GM23338 (cell line): ENCODE results near the gene NOC2L. TPM values are rescaled to one million over a fixed set of nuclear protein-coding genes. Genes with fewer than 3 reads are reported as not detected.

Source experiments
- ATAC-seq: fragments of 200-7000 bp; cut with Tn5 transposase; 3 replicates; pipeline ENCODE4 v1.9.1; 2020
- DNase-seq: peaks from one replicate; pipeline ENCODE4 v3.0.0-alpha.2; 2015; ENCODE audit warnings: low spot score
- H2AFZ ChIP-seq: fragments of 200-600 bp; sonication (generic); 2 replicates; pipeline ENCODE4 v1.8.0; 2016; ENCODE audit warnings: antibody characterized with exemption, mild to moderate bottlenecking, moderate library complexity
- H3F3A ChIP-seq: fragments of 200-600 bp; sonication (generic); replicated peaks from 2 replicates; pipeline ENCODE4 v1.8.0; 2017; ENCODE audit warnings: antibody characterized with exemption, mixed run types, low read depth
- H3K27ac ChIP-seq: fragments of 200-600 bp; sonication (generic); 2 replicates; pipeline ENCODE4 v1.6.1; 2016; ENCODE audit warnings: low read depth
- H3K27me3 ChIP-seq: fragments of 200-600 bp; sonication (generic); 2 replicates; pipeline ENCODE4 v1.8.0; 2016; ENCODE audit warnings: mild to moderate bottlenecking, mixed run types, moderate library complexity; ENCODE audit not compliant: insufficient read depth
- H3K36me3 ChIP-seq: fragments of 200-600 bp; sonication (generic); 2 replicates; pipeline ENCODE4 v1.8.0; 2016; ENCODE audit warnings: mild to moderate bottlenecking; ENCODE audit not compliant: insufficient read depth
- H3K4me1 ChIP-seq: fragments of 200-600 bp; sonication (generic); 2 replicates; pipeline ENCODE4 v1.8.0; 2016; ENCODE audit warnings: mild to moderate bottlenecking, moderate library complexity; ENCODE audit not compliant: insufficient read depth
- H3K4me2 ChIP-seq: fragments of 200-600 bp; sonication (generic); 2 replicates; pipeline ENCODE4 v1.7.1; 2017; ENCODE audit warnings: mixed run types
- H3K4me3 ChIP-seq: fragments of 200-600 bp; sonication (generic); 2 replicates; pipeline ENCODE4 v1.6.1; 2016; ENCODE audit warnings: mixed run types
- H3K79me2 ChIP-seq: fragments of 200-600 bp; sonication (generic); replicated peaks from 2 replicates; pipeline ENCODE4 v1.8.0; 2017; ENCODE audit warnings: mild to moderate bottlenecking; ENCODE audit not compliant: insufficient read depth
- H3K9me2 ChIP-seq: fragments of 200-600 bp; sonication (generic); 2 replicates; pipeline ENCODE4 v1.8.0; 2017; ENCODE audit not compliant: insufficient read depth
- H4K20me1 ChIP-seq: fragments of 200-600 bp; sonication (generic); replicated peaks from 2 replicates; pipeline ENCODE4 v1.8.0; 2017; ENCODE audit warnings: mild to moderate bottlenecking; ENCODE audit not compliant: insufficient read depth
- H3K27ac Mint-ChIP-seq: 2 replicates; pipeline ENCODE4 v1.8.0; 2020; ENCODE audit warnings: inconsistent platforms, mild to moderate bottlenecking, moderate library complexity, mixed read lengths
- H3K27me3 Mint-ChIP-seq: 3 replicates; pipeline ENCODE4 v1.8.0; 2022; ENCODE audit warnings: low read depth, mild to moderate bottlenecking, moderate library complexity, mixed read lengths, inconsistent platforms; ENCODE audit not compliant: insufficient read depth, poor library complexity
- H3K36me3 Mint-ChIP-seq: 3 replicates; pipeline ENCODE4 v1.8.0; 2021; ENCODE audit warnings: low read depth, mild to moderate bottlenecking, inconsistent platforms, moderate library complexity, mixed read lengths
- H3K4me1 Mint-ChIP-seq: 3 replicates; pipeline ENCODE4 v1.8.0; 2020; ENCODE audit warnings: mild to moderate bottlenecking, inconsistent platforms, mixed read lengths
- H3K4me3 Mint-ChIP-seq: 3 replicates; pipeline ENCODE4 v1.8.0; 2021; ENCODE audit warnings: moderate library complexity, mild to moderate bottlenecking, inconsistent platforms, mixed read lengths
- H3K9me3 Mint-ChIP-seq: 3 replicates; pipeline ENCODE4 v1.8.0; 2020; ENCODE audit warnings: moderate library complexity, mild to moderate bottlenecking, inconsistent platforms, mixed read lengths
- ETS1 ChIP-seq: IDR thresholded peaks from 2 replicates; pipeline ENCODE4 v1.6.1; 2016; ENCODE audit warnings: antibody characterized with exemption
- EZH2 ChIP-seq: fragments of 200-600 bp; sonication (generic); IDR thresholded peaks from one replicate; pipeline ENCODE4 v1.8.0; 2017; ENCODE audit warnings: antibody characterized with exemption, mild to moderate bottlenecking, low read depth; ENCODE audit not compliant: unreplicated experiment
- EZH2phosphoT487 ChIP-seq: fragments of 200-600 bp; sonication (generic); IDR thresholded peaks from one replicate; pipeline ENCODE4 v1.8.1; 2018; ENCODE audit warnings: antibody characterized with exemption; ENCODE audit not compliant: unreplicated experiment
- NANOG ChIP-seq: IDR thresholded peaks from 2 replicates; pipeline ENCODE4 v1.6.1; 2016; ENCODE audit warnings: antibody characterized with exemption, borderline replicate concordance
- POLR2AphosphoS5 ChIP-seq: IDR thresholded peaks from 2 replicates; pipeline ENCODE4 v1.6.1; 2016; ENCODE audit warnings: antibody characterized with exemption, low read depth
- REST ChIP-seq: IDR thresholded peaks from one replicate; pipeline ENCODE4 v1.6.1; 2018; ENCODE audit warnings: antibody characterized with exemption; ENCODE audit not compliant: unreplicated experiment
- STAT1 ChIP-seq: IDR thresholded peaks from one replicate; pipeline ENCODE4 v1.6.1; 2016; ENCODE audit warnings: antibody characterized with exemption; ENCODE audit not compliant: unreplicated experiment
- ZNF114 ChIP-seq: fragments of 250-450 bp; sonication (Bioruptor Pico); IDR thresholded peaks from 2 replicates; pipeline ENCODE4 v1.5.0; 2020; ENCODE audit warnings: mild to moderate bottlenecking, moderate library complexity
- ZNF331 ChIP-seq: fragments of 250-450 bp; sonication (Bioruptor Pico); IDR thresholded peaks from 2 replicates; pipeline ENCODE4 v1.5.0; 2020; ENCODE audit warnings: low read depth, mild to moderate bottlenecking, moderate library complexity
- polyA plus RNA-seq: library from polyadenylated mRNA; unstranded; fragments of >200 nt; fragmentation: Nextera tagmentation; extraction: Ambion mirVana; gene quantifications from 2 replicates; pipeline ENCODE4 v1.2.1, GENCODE V29; 2016
- total RNA-seq: library from RNA; depleted of rRNA; stranded (reverse); fragments of >200 nt; shearing (Covaris generic); gene quantifications from 2 replicates; pipeline ENCODE4 v1.2.3, GENCODE V29; 2014
- TF ChIP-seq, protein P1 (sequence below): fragments of 250-450 bp; sonication (Bioruptor Pico); IDR thresholded peaks from 2 replicates; pipeline ENCODE4 v1.5.0; 2020; ENCODE audit warnings: mild to moderate bottlenecking, moderate library complexity
- TF ChIP-seq, protein P2 (sequence below), 2 experiments: fragments of 200-600 bp in 1 of 2; sonication (generic) in 1 of 2; conservative IDR thresholded peaks; 2 replicates each; pipeline versions ENCODE4 v1.5.1 to v1.6.1; 2016 to 2017; ENCODE audit warnings: antibody characterized with exemption in 2 of 2, low read depth in 2 of 2, mild to moderate bottlenecking in 2 of 2, moderate library complexity in 1 of 2

Gene NOC2L
- total and polyA plus RNA-seq, 2 experiments from 2014 or later, result 79.3 to 125 TPM

DNA sequence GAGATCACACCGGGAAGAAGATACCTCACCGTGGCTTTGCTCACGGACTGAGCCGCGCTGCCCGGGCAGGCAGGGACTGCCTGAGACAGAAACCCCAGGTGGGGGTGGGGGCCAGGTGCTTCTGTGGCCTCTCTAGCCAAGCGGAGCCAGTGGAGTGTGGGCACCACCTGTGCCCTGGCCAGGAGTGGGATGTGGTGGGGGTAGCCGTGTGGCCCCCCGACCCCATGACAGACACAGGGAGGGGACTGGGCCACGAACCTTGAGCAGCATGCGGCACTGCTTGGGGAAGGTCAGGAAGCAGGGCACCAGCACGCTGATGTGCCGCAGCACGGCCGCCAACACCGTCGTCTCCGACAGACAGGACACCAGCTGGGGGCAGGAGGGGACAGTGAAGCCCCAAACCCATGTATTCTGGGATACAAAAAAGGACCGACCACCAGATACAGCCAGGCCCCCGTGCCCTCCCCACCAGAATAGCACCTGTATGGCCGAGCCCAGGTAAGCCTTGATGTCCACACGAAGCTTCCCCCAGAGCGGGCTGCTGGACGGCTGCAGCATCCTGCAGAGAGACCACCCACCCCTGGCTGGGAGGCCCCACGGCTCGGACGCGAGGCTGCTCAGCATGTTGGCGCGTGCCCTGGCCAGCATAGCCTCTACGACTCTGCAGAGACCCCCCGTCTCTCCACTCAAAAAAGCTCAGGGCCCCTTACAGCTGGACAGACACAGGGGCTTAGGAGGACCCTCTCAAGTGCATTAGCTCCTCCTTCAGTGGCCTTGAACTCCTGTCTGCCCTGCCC, 5.3 kb downstream of the NOC2L start:
- Histone ChIP-seq H3K79me2 (peaks cover 15% of the 10 kb centered on the region), H2AFZ (no peak overlapping the region), H3K9me2 (no peaks in the 10 kb centered on the region), H3F3A (no peaks in the 10 kb centered on the region), H3K4me3 (no peak overlapping the region), H4K20me1 (peaks cover 4% of the 10 kb centered on the region; the same call in 1 of the 2 replicates), H3K27me3 (no peaks in the 10 kb centered on the region), H3K36me3 (peaks cover 25% of the 10 kb centered on the region), H3K4me1 (no peaks in the 10 kb centered on the region; the same call in 1 of the 2 replicates), H3K27ac (no peak overlapping the region), H3K4me2 (no peak overlapping the region)
- Mint-ChIP-seq H3K27ac (no peak overlapping the region), H3K4me1 (peaks cover 8% of the 10 kb centered on the region), H3K36me3 (peaks cover 70% of the 10 kb centered on the region), H3K9me3 (no peaks in the 10 kb centered on the region; the same call in 2 of the 3 replicates), H3K27me3 (peaks cover 17% of the 10 kb centered on the region), H3K4me3 (no peak overlapping the region)
- DNase-seq (no peak), ATAC-seq (no peak)
- no peak for TF ChIP-seq ZNF331
- no peak for TF ChIP-seq EZH2phosphoT487
- TF ChIP-seq, protein P1, sequence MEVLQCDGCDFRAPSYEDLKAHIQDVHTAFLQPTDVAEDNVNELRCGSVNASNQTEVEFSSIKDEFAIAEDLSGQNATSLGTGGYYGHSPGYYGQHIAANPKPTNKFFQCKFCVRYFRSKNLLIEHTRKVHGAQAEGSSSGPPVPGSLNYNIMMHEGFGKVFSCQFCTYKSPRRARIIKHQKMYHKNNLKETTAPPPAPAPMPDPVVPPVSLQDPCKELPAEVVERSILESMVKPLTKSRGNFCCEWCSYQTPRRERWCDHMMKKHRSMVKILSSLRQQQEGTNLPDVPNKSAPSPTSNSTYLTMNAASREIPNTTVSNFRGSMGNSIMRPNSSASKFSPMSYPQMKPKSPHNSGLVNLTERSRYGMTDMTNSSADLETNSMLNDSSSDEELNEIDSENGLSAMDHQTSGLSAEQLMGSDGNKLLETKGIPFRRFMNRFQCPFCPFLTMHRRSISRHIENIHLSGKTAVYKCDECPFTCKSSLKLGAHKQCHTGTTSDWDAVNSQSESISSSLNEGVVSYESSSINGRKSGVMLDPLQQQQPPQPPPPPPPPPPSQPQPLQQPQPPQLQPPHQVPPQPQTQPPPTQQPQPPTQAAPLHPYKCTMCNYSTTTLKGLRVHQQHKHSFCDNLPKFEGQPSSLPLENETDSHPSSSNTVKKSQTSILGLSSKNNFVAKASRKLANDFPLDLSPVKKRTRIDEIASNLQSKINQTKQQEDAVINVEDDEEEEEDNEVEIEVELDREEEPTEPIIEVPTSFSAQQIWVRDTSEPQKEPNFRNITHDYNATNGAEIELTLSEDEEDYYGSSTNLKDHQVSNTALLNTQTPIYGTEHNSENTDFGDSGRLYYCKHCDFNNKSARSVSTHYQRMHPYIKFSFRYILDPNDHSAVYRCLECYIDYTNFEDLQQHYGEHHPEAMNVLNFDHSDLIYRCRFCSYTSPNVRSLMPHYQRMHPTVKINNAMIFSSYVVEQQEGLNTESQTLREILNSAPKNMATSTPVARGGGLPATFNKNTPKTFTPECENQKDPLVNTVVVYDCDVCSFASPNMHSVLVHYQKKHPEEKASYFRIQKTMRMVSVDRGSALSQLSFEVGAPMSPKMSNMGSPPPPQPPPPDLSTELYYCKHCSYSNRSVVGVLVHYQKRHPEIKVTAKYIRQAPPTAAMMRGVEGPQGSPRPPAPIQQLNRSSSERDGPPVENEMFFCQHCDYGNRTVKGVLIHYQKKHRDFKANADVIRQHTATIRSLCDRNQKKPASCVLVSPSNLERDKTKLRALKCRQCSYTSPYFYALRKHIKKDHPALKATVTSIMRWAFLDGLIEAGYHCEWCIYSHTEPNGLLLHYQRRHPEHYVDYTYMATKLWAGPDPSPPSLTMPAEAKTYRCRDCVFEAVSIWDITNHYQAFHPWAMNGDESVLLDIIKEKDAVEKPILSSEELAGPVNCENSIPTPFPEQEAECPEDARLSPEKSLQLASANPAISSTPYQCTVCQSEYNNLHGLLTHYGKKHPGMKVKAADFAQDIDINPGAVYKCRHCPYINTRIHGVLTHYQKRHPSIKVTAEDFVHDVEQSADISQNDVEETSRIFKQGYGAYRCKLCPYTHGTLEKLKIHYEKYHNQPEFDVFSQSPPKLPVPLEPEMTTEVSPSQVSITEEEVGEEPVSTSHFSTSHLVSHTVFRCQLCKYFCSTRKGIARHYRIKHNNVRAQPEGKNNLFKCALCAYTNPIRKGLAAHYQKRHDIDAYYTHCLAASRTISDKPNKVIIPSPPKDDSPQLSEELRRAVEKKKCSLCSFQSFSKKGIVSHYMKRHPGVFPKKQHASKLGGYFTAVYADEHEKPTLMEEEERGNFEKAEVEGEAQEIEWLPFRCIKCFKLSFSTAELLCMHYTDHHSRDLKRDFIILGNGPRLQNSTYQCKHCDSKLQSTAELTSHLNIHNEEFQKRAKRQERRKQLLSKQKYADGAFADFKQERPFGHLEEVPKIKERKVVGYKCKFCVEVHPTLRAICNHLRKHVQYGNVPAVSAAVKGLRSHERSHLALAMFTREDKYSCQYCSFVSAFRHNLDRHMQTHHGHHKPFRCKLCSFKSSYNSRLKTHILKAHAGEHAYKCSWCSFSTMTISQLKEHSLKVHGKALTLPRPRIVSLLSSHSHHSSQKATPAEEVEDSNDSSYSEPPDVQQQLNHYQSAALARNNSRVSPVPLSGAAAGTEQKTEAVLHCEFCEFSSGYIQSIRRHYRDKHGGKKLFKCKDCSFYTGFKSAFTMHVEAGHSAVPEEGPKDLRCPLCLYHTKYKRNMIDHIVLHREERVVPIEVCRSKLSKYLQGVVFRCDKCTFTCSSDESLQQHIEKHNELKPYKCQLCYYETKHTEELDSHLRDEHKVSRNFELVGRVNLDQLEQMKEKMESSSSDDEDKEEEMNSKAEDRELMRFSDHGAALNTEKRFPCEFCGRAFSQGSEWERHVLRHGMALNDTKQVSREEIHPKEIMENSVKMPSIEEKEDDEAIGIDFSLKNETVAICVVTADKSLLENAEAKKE (CRISPR knock-in tag), result no peak
- no peak for TF ChIP-seq POLR2AphosphoS5
- TF ChIP-seq, protein P2, sequence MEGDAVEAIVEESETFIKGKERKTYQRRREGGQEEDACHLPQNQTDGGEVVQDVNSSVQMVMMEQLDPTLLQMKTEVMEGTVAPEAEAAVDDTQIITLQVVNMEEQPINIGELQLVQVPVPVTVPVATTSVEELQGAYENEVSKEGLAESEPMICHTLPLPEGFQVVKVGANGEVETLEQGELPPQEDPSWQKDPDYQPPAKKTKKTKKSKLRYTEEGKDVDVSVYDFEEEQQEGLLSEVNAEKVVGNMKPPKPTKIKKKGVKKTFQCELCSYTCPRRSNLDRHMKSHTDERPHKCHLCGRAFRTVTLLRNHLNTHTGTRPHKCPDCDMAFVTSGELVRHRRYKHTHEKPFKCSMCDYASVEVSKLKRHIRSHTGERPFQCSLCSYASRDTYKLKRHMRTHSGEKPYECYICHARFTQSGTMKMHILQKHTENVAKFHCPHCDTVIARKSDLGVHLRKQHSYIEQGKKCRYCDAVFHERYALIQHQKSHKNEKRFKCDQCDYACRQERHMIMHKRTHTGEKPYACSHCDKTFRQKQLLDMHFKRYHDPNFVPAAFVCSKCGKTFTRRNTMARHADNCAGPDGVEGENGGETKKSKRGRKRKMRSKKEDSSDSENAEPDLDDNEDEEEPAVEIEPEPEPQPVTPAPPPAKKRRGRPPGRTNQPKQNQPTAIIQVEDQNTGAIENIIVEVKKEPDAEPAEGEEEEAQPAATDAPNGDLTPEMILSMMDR (conservative IDR thresholded peaks at IDR 0.05; ENCODE audit: low read depth in 2 of 2), result no peak
- no peak for TF ChIP-seq REST
- TF ChIP-seq ZNF114 (CRISPR knock-in tag), result no peak
- TF ChIP-seq NANOG, result no peak
- no peak for TF ChIP-seq EZH2
- TF ChIP-seq STAT1, result no peak
- TF ChIP-seq ETS1, result no peak
